ENCODE results near the gene STAT3. TPM values are rescaled to one million over a fixed set of nuclear protein-coding genes. Genes with fewer than 3 reads are reported as not detected.

Gene STAT3
- total and polyA plus RNA-seq, 9 of the 15 experiments (the other 6 are each of a cell fraction or from before 2014, with no cell fraction given) = 90.0 to 179 (median 114) TPM

- TF ChIP-seq HDAC1 (IDR thresholded peaks at IDR 0.05) (peak in 1 of 2 experiments; percentile 88; a peak in 2 of 4 replicates), MYBL2 (IDR thresholded peaks at IDR 0.05; ENCODE audit: low read depth) (no peak), MYBL2 (CRISPR knock-in tag; IDR thresholded peaks at IDR 0.05; ENCODE audit: borderline replicate concordance) (no peak), TFAP4 (CRISPR knock-in tag; IDR thresholded peaks at IDR 0.05; ENCODE audit: borderline replicate concordance) (peak; percentile 99), CAMTA2 (CRISPR knock-in tag; conservative IDR thresholded peaks at IDR 0.05) (no peak), HCFC1 (IDR thresholded peaks at IDR 0.05; ENCODE audit: low read depth, low read length) (peak; percentile 38; the same call in 1 of the 2 replicates), RBM34 (IDR thresholded peaks at IDR 0.05; ENCODE audit: borderline replicate concordance, insufficient read depth, low read length) (no peak), SREBF1 (IDR thresholded peaks at IDR 0.05; ENCODE audit: borderline replicate concordance, low read depth, low read length) (peak; percentile 51; the same call in 1 of the 2 replicates), PHB (CRISPR knock-in tag; IDR thresholded peaks at IDR 0.05) (no peak), E4F1 (CRISPR knock-in tag; IDR thresholded peaks at IDR 0.05; ENCODE audit: borderline replicate concordance) (no peak), RBM15 (IDR thresholded peaks at IDR 0.05; ENCODE audit: insufficient read depth, low read length) (no peak), PTTG1 (tag; IDR thresholded peaks at IDR 0.05; ENCODE audit: low read depth) (no peak), BCL6 (CRISPR knock-in tag; IDR thresholded peaks at IDR 0.05) (no peak), SNIP1 (IDR thresholded peaks at IDR 0.05; ENCODE audit: low read depth) (no peak), CCAR2 (IDR thresholded peaks at IDR 0.05; ENCODE audit: low read depth, low read length) (no peak), HMGXB4 (CRISPR knock-in tag; IDR thresholded peaks at IDR 0.05) (no peak), MAFF (IDR thresholded peaks at IDR 0.05; ENCODE audit: low read length) (no peak), BMI1 (IDR thresholded peaks at IDR 0.05; ENCODE audit: low read length) (no peak), BDP1 (IDR thresholded peaks at IDR 0.05; ENCODE audit: insufficient read depth, insufficient read length) (no peak), HBP1 (CRISPR knock-in tag; IDR thresholded peaks at IDR 0.05) (no peak), TCF7L2 (IDR thresholded peaks at IDR 0.05; ENCODE audit: low read depth, low read length) (no peak), ZNF274 (IDR thresholded peaks at IDR 0.05; ENCODE audit: borderline replicate concordance, low read depth, low read length) (no peak)
These were observed at the start of gene STAT3 (continued) for GRCh38 chr17:42388381-42389134.
